Measurements from ENCODE around the gene MGAM2. TPM values are rescaled to one million over a fixed set of nuclear protein-coding genes. Genes with fewer than 3 reads are reported as not detected.

Gene MGAM2
- polyA plus RNA-seq, 2 donors, result not detected

DNA sequence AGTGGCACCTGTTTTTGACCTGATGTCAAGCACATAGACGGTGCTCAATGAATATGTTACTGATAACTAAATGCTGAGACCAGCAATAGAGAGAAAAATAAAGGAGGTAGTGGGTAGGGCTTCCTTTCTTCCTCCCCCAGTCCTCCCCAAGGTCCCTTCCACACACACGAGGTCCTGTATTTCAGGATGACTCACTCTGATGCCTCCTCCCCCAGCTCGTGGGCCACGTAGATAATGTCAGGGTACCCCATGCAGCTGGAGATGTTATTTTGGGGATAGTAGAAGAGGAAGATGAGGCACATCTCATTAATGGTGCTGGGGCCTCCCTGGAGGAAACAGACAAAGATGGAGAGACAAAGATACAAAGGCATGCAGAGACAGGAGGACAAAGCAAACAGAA, 129.0 kb downstream of the MGAM2 start:
- 44 to 45% methylated on average over 4 of the region's 4 CpGs for WGBS, 2 donors
- Histone ChIP-seq H3K4me1 (ENCODE audit: control insufficient read depth in 2 of 2, insufficient read depth in 2 of 2, low read length in 1 of 2) (no peaks in the 10 kb centered on the region), H3K4me3 (ENCODE audit: low read depth in 1 of 2, low read length in 2 of 2) (no peak overlapping the region), H3K27me3 (ENCODE audit: control insufficient read depth in 1 of 2, insufficient read depth in 2 of 2, low read length in 2 of 2) (no peaks in the 10 kb centered on the region), H3K27ac (ENCODE audit: low read depth in 2 of 2, low read length in 1 of 2) (no peak overlapping the region), H3K36me3 (ENCODE audit: control insufficient read depth in 2 of 2, insufficient read depth in 2 of 2, low read length in 1 of 2) (no peaks in the 10 kb centered on the region), H3K9me3 (ENCODE audit: control insufficient read depth in 2 of 2, insufficient read depth in 1 of 2, low read depth in 1 of 2, low read length in 1 of 2) (peaks cover 0 to 7% of the 10 kb centered on the region in 2 donors)

DNA sequence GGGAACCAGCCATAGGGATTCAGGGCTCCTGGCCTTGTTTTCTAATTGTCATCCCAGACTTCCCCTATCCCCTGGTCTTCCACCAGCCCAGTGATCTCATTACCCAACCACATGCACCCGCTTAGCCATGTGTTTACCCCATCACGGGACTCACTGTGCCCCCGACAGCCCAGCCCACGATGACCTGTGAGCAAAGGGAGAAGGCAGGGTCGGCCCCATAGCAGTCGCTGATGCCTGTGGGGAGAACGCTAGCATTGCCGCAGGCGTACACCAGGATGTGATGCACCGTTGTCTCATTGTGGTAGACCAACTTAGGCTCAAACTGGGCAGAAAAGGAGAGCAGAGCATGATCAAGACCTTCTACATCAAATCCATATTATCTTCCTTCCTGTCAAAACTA, 132.3 kb downstream of the MGAM2 start:
- Histone ChIP-seq H3K27ac (ENCODE audit: low read depth in 2 of 2, low read length in 1 of 2) (no peak overlapping the region), H3K4me1 (ENCODE audit: control insufficient read depth in 2 of 2, insufficient read depth in 2 of 2, low read length in 1 of 2) (no peaks in the 10 kb centered on the region), H3K9me3 (ENCODE audit: control insufficient read depth in 2 of 2, insufficient read depth in 1 of 2, low read depth in 1 of 2, low read length in 1 of 2) (peaks cover 0 to 12% of the 10 kb centered on the region in 2 donors), H3K27me3 (ENCODE audit: control insufficient read depth in 1 of 2, insufficient read depth in 2 of 2, low read length in 2 of 2) (no peaks in the 10 kb centered on the region), H3K36me3 (ENCODE audit: control insufficient read depth in 2 of 2, insufficient read depth in 2 of 2, low read length in 1 of 2) (no peaks in the 10 kb centered on the region), H3K4me3 (ENCODE audit: low read depth in 1 of 2, low read length in 2 of 2) (no peak overlapping the region)
- WGBS, 2 donors, result 83 to 85% methylated on average over 10 of the region's 10 CpGs

DNA sequence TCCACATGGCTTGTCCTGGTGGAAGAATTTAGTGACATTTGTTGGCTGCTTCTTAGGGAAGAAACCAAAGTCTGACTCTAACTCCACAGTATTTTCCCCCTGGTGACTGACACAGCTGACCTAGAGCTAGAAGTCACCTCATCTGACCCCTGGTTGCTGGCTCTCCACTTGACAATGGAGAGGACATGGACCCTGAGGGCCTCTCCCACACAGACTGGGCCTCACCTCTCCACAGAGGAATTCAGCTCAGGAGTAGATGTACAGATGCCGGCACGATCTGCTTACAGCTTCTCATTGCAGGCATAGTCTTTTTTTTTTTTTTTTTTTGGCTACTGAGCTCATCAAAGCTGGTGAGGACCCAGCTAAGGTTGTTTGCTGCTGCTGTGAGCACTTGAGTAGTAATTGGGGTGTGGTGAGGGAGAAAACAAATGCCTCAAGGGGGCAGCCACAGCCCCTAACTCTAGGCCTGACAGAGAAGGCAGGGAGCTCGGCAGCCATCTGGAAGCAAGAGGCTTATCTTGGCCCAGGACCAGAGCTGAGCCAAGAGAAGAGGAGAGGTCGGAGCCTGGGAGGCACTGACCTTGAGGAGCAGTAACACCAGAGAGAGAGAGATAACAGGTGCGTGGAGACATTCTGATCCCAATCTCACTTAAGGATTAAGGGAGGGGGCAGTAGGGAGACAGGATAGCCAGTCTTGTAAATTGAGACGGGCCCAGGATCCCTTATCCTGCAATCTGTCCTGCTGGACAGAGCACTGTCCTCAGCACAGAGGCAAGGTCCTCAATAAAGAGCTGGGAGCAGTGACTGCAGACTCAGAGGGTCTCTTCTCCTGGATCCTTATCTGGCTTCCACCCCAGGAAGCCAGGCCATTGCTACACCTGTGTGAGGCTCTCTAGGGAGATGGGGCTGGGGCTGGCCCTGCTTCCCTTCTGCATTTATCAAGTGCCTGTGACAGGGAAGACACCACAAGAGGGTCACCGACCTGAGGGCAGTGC, 136.9 kb downstream of the MGAM2 start:
- Histone ChIP-seq H3K4me3 (ENCODE audit: low read depth in 1 of 2, low read length in 2 of 2) (no peak overlapping the region), H3K27me3 (ENCODE audit: control insufficient read depth in 1 of 2, insufficient read depth in 2 of 2, low read length in 2 of 2) (no peaks in the 10 kb centered on the region), H3K27ac (ENCODE audit: low read depth in 2 of 2, low read length in 1 of 2) (no peak overlapping the region), H3K9me3 (ENCODE audit: control insufficient read depth in 2 of 2, insufficient read depth in 1 of 2, low read depth in 1 of 2, low read length in 1 of 2) (peaks cover 0 to 12% of the 10 kb centered on the region in 2 donors), H3K4me1 (ENCODE audit: control insufficient read depth in 2 of 2, insufficient read depth in 2 of 2, low read length in 1 of 2) (no peaks in the 10 kb centered on the region), H3K36me3 (ENCODE audit: control insufficient read depth in 2 of 2, insufficient read depth in 2 of 2, low read length in 1 of 2) (no peaks in the 10 kb centered on the region)
- 55 to 58% methylated on average over 7 of the region's 7 CpGs for WGBS, 2 donors

DNA sequence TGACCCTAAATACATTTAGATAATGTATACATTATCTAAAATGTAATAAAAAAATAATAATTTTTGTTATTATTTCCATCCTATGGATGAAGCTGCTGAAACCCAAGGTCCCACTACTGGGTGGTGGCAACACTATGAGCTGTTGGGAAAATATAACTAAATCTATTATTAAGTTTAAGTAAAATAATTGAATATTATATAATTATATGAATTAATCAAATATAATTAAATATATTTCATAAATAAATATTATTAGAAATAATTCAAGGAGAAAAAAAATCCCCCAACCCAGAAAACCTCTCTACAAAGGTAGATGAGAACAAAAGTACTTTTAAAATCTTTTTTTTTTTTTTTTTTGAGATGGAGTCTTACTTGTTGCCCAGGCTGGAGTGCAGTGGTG, 138.4 kb downstream of the MGAM2 start:
- Histone ChIP-seq H3K4me3 (ENCODE audit: low read depth in 1 of 2, low read length in 2 of 2) (no peak overlapping the region), H3K36me3 (ENCODE audit: control insufficient read depth in 2 of 2, insufficient read depth in 2 of 2, low read length in 1 of 2) (no peaks in the 10 kb centered on the region), H3K27me3 (ENCODE audit: control insufficient read depth in 1 of 2, insufficient read depth in 2 of 2, low read length in 2 of 2) (no peaks in the 10 kb centered on the region), H3K27ac (ENCODE audit: low read depth in 2 of 2, low read length in 1 of 2) (no peak overlapping the region), H3K4me1 (ENCODE audit: control insufficient read depth in 2 of 2, insufficient read depth in 2 of 2, low read length in 1 of 2) (no peaks in the 10 kb centered on the region), H3K9me3 (ENCODE audit: control insufficient read depth in 2 of 2, insufficient read depth in 1 of 2, low read depth in 1 of 2, low read length in 1 of 2) (peaks cover 0 to 6% of the 10 kb centered on the region in 2 donors)

DNA sequence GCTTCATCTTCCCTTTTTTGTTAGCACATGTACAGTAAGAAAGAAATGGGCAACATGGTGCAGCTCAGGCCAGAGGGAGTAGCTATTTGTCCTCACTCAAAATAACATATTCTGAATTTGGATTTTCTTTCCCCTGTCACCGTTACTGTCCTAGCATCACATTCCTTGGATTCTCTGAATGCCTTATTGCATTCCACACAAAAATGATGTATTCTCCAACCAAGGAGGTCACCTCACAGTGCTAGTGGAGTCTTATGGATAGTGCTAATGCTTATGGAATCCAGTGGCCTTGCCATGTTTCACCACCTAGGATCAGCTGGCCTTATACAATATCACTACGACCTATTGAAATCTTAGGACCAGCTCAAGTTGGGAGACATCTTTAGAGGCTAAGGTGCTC, 139.2 kb downstream of the MGAM2 start:
- 72 to 79% methylated on average over 2 of the region's 2 CpGs for WGBS, 2 donors
- H3K9me3 ChIP-seq (ENCODE audit: control insufficient read depth in 2 of 2, insufficient read depth in 1 of 2, low read depth in 1 of 2, low read length in 1 of 2), result peaks cover 0 to 5% of the 10 kb centered on the region in 2 donors
- H3K27ac ChIP-seq (ENCODE audit: low read depth in 2 of 2, low read length in 1 of 2), result no peak overlapping the region
- H3K36me3 ChIP-seq (ENCODE audit: control insufficient read depth in 2 of 2, insufficient read depth in 2 of 2, low read length in 1 of 2), result no peaks in the 10 kb centered on the region
- H3K4me1 ChIP-seq (ENCODE audit: control insufficient read depth in 2 of 2, insufficient read depth in 2 of 2, low read length in 1 of 2), result no peaks in the 10 kb centered on the region
- no peaks in the 10 kb centered on the region for H3K27me3 ChIP-seq (ENCODE audit: control insufficient read depth in 1 of 2, insufficient read depth in 2 of 2, low read length in 2 of 2)
- no peak overlapping the region for H3K4me3 ChIP-seq (ENCODE audit: low read depth in 1 of 2, low read length in 2 of 2)

DNA sequence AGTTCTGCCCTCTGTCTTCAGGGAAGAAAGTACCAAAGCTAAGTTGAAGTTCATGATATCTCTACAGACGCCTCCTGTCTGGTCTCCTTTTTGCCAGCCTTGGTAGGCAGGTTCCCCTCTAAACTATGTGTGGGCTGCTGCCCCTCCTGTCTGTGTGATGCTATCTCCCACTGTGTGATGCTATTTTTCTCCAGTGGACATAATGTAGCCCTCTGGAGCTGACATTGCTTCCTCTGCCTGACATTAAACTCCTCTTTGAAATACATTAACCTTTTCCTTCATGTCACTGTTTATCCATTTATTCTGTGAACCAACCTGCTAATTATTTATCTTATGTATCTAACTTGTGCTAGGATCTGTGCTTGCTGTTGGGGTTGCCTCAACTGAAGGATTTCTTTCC, 146.4 kb downstream of the MGAM2 start, which contains the start of gene PRSS58:
PRSS58 (minus strand) TSS at position 101 of the 400 bp plus-strand sequence. CDS start 351 bp downstream, outside the sequence.
- Histone ChIP-seq H3K36me3 (ENCODE audit: control insufficient read depth in 2 of 2, insufficient read depth in 2 of 2, low read length in 1 of 2) (no peaks in the 10 kb centered on the region), H3K27ac (ENCODE audit: low read depth in 2 of 2, low read length in 1 of 2) (no peak within 1 kb of the TSS), H3K4me1 (ENCODE audit: control insufficient read depth in 2 of 2, insufficient read depth in 2 of 2, low read length in 1 of 2) (no peaks in the 10 kb centered on the region), H3K27me3 (ENCODE audit: control insufficient read depth in 1 of 2, insufficient read depth in 2 of 2, low read length in 2 of 2) (no peaks in the 10 kb centered on the region), H3K9me3 (ENCODE audit: control insufficient read depth in 2 of 2, insufficient read depth in 1 of 2, low read depth in 1 of 2, low read length in 1 of 2) (no peaks in the 10 kb centered on the region), H3K4me3 (ENCODE audit: low read depth in 1 of 2, low read length in 2 of 2) (no peak within 1 kb of the TSS)
- WGBS, 2 donors, result 74 to 75% methylated on average over 1 of the region's 1 CpG

DNA sequence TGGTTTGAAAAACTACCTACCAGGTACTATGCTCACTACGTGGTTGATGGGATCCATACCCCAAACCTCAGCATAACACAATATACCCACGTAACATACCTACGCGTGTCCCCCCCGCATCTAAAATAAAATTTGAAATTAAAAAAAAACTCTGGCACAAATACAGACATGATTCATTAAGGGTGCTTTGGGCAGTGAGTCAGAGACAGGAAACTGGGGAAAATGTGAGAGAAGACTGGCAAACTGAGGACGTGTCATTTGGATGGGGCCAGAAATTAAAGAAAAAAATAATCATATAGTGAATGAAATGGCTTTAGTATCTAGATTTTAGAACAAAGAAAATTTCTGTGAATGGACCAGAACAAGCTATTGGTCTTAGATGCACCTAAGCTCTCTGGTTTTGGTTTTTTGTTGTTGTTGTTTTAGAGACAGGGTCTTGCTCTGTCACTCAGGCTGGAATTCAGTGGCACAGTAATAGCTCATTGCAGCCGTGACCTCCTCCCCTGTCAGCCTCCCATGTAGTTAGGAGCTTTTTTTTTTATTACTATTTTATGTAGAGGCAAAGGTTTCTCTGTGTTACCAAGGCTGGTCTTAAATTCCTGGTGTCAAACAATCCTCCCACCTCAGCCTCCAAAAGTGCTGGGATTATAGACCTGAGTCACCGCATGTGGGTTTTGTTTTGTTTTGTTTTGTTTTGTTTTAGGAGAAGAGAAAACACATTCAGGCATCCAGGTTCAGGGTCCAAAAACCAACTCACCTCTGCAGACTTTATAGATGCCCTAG, 152.3 kb downstream of the MGAM2 start:
- 71 to 74% methylated on average over 8 of the region's 8 CpGs for WGBS, 2 donors
- Histone ChIP-seq H3K9me3 (ENCODE audit: control insufficient read depth in 2 of 2, insufficient read depth in 1 of 2, low read depth in 1 of 2, low read length in 1 of 2) (no peaks in the 10 kb centered on the region), H3K36me3 (ENCODE audit: control insufficient read depth in 2 of 2, insufficient read depth in 2 of 2, low read length in 1 of 2) (no peaks in the 10 kb centered on the region), H3K4me1 (ENCODE audit: control insufficient read depth in 2 of 2, insufficient read depth in 2 of 2, low read length in 1 of 2) (no peaks in the 10 kb centered on the region), H3K27ac (ENCODE audit: low read depth in 2 of 2, low read length in 1 of 2) (no peak overlapping the region), H3K27me3 (ENCODE audit: control insufficient read depth in 1 of 2, insufficient read depth in 2 of 2, low read length in 2 of 2) (no peaks in the 10 kb centered on the region), H3K4me3 (ENCODE audit: low read depth in 1 of 2, low read length in 2 of 2) (no peak overlapping the region)

Other genes starting within 250 kb of the MGAM2 start
- not detected for gene OR9A4, start 195.3 kb upstream of the MGAM2 start, polyA plus RNA-seq
- under 1 TPM; 0.69 to 0.78 TPM for gene CLEC5A, start 164.7 kb upstream of the MGAM2 start, polyA plus RNA-seq
- gene TAS2R38, start 137.9 kb upstream of the MGAM2 start, polyA plus RNA-seq, result not detected
- gene MGAM, start 115.8 kb upstream of the MGAM2 start, polyA plus RNA-seq, result under 1 TPM; 0.01 to 0.02 TPM
- not detected for gene PRSS58, start 146.3 kb downstream of the MGAM2 start, polyA plus RNA-seq